ENCODE data around the gene PKP1.

GRCh38 chr1:201381130-201381529 lies 97.8 kb downstream of the PKP1 start:
- TF ChIP-seq EZH2 (IDR thresholded peaks at IDR 0.05; ENCODE audit: low read depth) (no peak), CTCF (conservative IDR thresholded peaks at IDR 0.05) (no peak)
